Right lobe of liver (tissue), 6 donors: ENCODE results near the gene THUMPD2. TPM values are rescaled to one million over a fixed set of nuclear protein-coding genes. Genes with fewer than 3 reads are reported as not detected.

Source experiments
- ATAC-seq, 4 donors: fragments of 200-7000 bp; cut with Tn5 transposase; one replicate each; pipeline ENCODE4 v1.9.1; 2020; ENCODE audit warnings: mild to moderate bottlenecking in 4 of 4, moderate library complexity in 4 of 4
- DNase-seq, 3 donors: peaks; one replicate each; pipeline ENCODE4 v3.0.0-alpha.2; 2020
- H3K27ac ChIP-seq, 3 donors: fragments of 200-600 bp; one replicate each; pipeline ENCODE4 v1.8.0; 2022
- H3K27me3 ChIP-seq, 2 donors: fragments of 200-600 bp; one replicate each; pipeline ENCODE4 v1.8.0; 2022
- H3K36me3 ChIP-seq, 4 donors: fragments of 200-600 bp; sonication (generic) in 1 of 4; one replicate each; pipeline versions ENCODE4 v1.5.1 to v1.8.0; 2017 to 2022; ENCODE audit warnings: control low read depth in 1 of 4
- H3K4me1 ChIP-seq, 4 donors: fragments of 200-600 bp; sonication (generic) in 1 of 4; one replicate each; pipeline versions ENCODE4 v1.5.1 to v1.8.0; 2017 to 2022; ENCODE audit warnings: control low read depth in 1 of 4
- H3K4me3 ChIP-seq, 3 donors: fragments of 200-600 bp; one replicate each; pipeline ENCODE4 v1.8.0; 2022
- H3K9me3 ChIP-seq, 4 donors: fragments of 200-600 bp; sonication (generic) in 1 of 4; one replicate each; pipeline versions ENCODE4 v1.5.1 to v1.8.0; 2017 to 2022; ENCODE audit warnings: control low read depth in 1 of 4
- POLR2A ChIP-seq: fragments of 450-650 bp; IDR thresholded peaks from one replicate; pipeline ENCODE4 v1.6.1; 2017; ENCODE audit warnings: antibody characterized with exemption, mild to moderate bottlenecking
- WGBS: methylation state at CpG from one replicate; pipeline ENCODE4 v1.1.6; 2018; ENCODE audit warnings: low coverage, low lambda C conversion rate; ENCODE audit not compliant: insufficient coverage; ENCODE audit errors: missing lambda C conversion rate; 5-methylcytosine and 5-hydroxymethylcytosine counted together
- intact Hi-C, 2 donors: fragments of 100-400 bp; cut with DNase I; formaldehyde crosslinking; loops; one replicate each; pipeline versions ENCODE4 v1.11.2 to v1.14.1; 2022
- total RNA-seq, 6 experiments: library from RNA; depleted of rRNA in 2 of 6; stranded (reverse); fragments of >200 nt in 2 of 6; fragmentation: NEBNext Ultra II Directional in 3 of 6; extraction: Animal tissue kit (Norgen Biotek cat#: 25700) in 3 of 6; gene quantifications; one replicate each; pipeline versions ENCODE4 v1.1.0 to v1.2.4, GENCODE V29; 2016 to 2023
- TF ChIP-seq, protein P1 (sequence below), 4 donors: fragments of 200-600 bp in 3 of 4; fragments of 450-650 bp in 1 of 4; IDR thresholded peaks; one replicate each; pipeline versions ENCODE4 v1.5.1 to v1.8.0; 2016 to 2022; ENCODE audit warnings: antibody characterized with exemption in 4 of 4, mild to moderate bottlenecking in 2 of 4
- donor health status: DM: no; HTN: yes; CAD: no.
- donor health status: DM: no; HTN: no; CAD: no.
- donor health status: DM: no; HTN: no; CAD: no.
- donor health status: DM: no; HTN: yes; CAD: no.
- donor health status: DM: no; HTN: yes; CAD: no.

The THUMPD2 gene
- total RNA-seq, 6 experiments from 2014 or later = 1.6 to 4.3 (median 3.4) TPM

DNA sequence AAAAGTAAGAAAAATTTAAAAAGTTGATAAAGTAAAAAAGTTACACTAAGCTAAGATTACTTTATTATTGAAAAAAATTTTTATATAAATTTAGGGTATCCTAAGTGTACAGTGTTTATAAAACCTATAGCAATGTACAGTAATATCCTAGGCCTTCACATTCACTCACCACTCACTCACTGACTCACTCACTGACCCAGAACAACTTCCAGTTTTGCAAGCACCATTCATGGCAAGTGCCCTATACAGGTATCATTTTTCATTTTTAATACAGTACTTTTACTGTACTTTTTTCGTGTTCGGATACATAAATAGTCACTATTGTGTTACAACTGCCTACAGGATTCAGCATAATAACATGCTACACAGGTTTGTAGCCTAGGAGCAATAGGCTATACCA, 8.9 kb upstream of the THUMPD2 start:
- no peak for ATAC-seq
- no peak overlapping the region for H3K27ac ChIP-seq

DNA sequence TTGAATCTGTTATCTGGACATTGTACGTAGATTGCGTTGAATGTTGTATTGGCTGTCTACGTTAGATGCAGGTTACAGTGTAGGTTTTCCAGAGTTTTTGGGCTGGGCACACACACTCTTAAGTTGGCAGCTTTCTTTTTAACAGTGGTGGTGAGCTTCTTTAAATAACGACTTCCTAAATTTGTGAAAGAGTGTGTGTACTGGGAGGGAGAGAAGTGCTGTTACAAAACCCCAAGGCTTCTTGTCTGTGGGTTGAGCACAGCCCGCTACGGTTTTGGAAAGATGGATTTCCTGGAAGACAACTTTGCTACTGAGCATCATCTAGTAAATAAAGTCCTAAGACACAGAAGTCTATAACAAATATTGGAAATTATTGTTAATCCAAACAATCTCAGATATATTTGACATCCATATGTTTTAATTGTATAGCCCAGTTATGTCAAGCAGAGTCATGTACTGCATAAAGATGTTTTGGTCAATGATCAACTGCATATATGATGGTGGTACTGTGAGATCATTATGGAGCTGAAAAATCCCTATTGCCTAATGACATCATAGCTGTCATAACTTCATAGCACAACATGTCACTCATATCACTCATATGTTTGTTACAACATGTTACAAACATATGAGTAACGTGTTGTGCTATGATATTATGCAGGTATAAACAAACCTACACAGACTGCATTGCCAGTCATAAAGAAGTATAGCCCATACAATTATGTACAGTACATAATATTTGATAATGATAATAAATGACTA, 7.9 kb upstream of the THUMPD2 start:
- no peak for ATAC-seq
- TF ChIP-seq, protein P1, sequence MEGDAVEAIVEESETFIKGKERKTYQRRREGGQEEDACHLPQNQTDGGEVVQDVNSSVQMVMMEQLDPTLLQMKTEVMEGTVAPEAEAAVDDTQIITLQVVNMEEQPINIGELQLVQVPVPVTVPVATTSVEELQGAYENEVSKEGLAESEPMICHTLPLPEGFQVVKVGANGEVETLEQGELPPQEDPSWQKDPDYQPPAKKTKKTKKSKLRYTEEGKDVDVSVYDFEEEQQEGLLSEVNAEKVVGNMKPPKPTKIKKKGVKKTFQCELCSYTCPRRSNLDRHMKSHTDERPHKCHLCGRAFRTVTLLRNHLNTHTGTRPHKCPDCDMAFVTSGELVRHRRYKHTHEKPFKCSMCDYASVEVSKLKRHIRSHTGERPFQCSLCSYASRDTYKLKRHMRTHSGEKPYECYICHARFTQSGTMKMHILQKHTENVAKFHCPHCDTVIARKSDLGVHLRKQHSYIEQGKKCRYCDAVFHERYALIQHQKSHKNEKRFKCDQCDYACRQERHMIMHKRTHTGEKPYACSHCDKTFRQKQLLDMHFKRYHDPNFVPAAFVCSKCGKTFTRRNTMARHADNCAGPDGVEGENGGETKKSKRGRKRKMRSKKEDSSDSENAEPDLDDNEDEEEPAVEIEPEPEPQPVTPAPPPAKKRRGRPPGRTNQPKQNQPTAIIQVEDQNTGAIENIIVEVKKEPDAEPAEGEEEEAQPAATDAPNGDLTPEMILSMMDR (IDR thresholded peaks at IDR 0.05) = no peak
- no peak for TF ChIP-seq POLR2A

More for the DNA sequence above, 8.9 kb upstream of the THUMPD2 start:
- no peak for DNase-seq
- Histone ChIP-seq H3K9me3 (no peaks in the 10 kb centered on the region), H3K4me3 (no peak overlapping the region), H3K27me3 (no peaks in the 10 kb centered on the region), H3K36me3 (no peaks in the 10 kb centered on the region), H3K4me1 (no peaks in the 10 kb centered on the region)
- TF ChIP-seq, protein P1 (IDR thresholded peaks at IDR 0.05) = no peak
- no peak for TF ChIP-seq POLR2A
- WGBS = 86% methylated on average over 2 of the region's 2 CpGs
- intact Hi-C loops = no loop called here

GRCh38 chr2:39782591-39782990, 3.5 kb upstream of the THUMPD2 start:
- TF ChIP-seq POLR2A = no peak
- TF ChIP-seq, protein P1 (IDR thresholded peaks at IDR 0.05) = no peak
- Histone ChIP-seq H3K36me3 (no peaks in the 10 kb centered on the region), H3K4me3 (no peak overlapping the region), H3K27ac (no peak overlapping the region), H3K9me3 (no peaks in the 10 kb centered on the region), H3K4me1 (peaks cover 0 to 8% (median 0%) of the 10 kb centered on the region in 4 donors), H3K27me3 (no peaks in the 10 kb centered on the region)
- no peak for DNase-seq
- no peak for ATAC-seq
- 77% methylated on average over 2 of the region's 2 CpGs for WGBS
- intact Hi-C loops = no loop called here

More for the DNA sequence above, 7.9 kb upstream of the THUMPD2 start:
- H3K36me3 ChIP-seq = no peaks in the 10 kb centered on the region
- intact Hi-C loops = no loop called here
- no peaks in the 10 kb centered on the region for H3K9me3 ChIP-seq
- DNase-seq = no peak
- no peaks in the 10 kb centered on the region for H3K27me3 ChIP-seq
- no peak overlapping the region for H3K4me3 ChIP-seq
- 66% methylated on average over 7 of the region's 7 CpGs for WGBS
- no peaks in the 10 kb centered on the region for H3K4me1 ChIP-seq
- H3K27ac ChIP-seq = no peak overlapping the region

DNA sequence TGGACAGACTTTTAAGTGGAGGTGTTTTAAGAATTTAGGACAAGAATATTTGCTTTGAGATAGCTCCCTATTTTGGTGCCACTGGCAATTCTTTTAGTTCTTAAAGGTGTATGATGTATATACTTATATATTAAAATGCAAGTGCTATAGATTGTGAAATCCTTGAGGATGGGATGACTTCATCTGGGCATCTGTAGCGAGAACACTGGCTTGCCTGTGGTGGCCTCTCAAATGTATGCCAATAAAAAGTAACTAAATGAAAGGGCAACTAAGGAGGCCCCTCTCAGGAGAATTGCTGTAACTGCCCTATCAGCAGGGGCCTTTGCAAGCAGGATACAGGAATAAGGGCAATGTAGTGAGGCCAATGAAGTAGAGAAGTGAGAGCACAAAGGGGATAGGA, 2.6 kb upstream of the THUMPD2 start:
- intact Hi-C loops = no loop called here
- no peak for DNase-seq
- 83% methylated on average over 1 of the region's 1 CpG for WGBS
- peaks cover 0 to 13% (median 0%) of the 10 kb centered on the region in 4 donors for H3K4me1 ChIP-seq
- H3K9me3 ChIP-seq = no peaks in the 10 kb centered on the region
- H3K4me3 ChIP-seq = no peak overlapping the region
- no peaks in the 10 kb centered on the region for H3K27me3 ChIP-seq
- no peaks in the 10 kb centered on the region for H3K36me3 ChIP-seq
- no peak for ATAC-seq
- TF ChIP-seq, protein P1 (IDR thresholded peaks at IDR 0.05) = no peak
- no peak for TF ChIP-seq POLR2A
- H3K27ac ChIP-seq = no peak overlapping the region
